GM10266 (cell line): ENCODE measurements around the gene TNPO2.

Source experiments
- DNase-seq: peaks from one replicate; pipeline ENCODE4 v3.0.0; 2012; ENCODE audit errors: extremely low spot score
- CTCF ChIP-seq: IDR thresholded peaks from 2 replicates; pipeline ENCODE4 v1.5.1; 2012; ENCODE audit warnings: mild to moderate bottlenecking, low read depth; ENCODE audit not compliant: control insufficient read depth, insufficient read depth; ENCODE audit errors: missing control alignments

Gene TNPO2

GRCh38 chr19:12652219-12652618 is 71.5 kb downstream of the TNPO2 start:
- TF ChIP-seq CTCF = no peak
- DNase-seq = peak; percentile 8

GRCh38 chr19:12649941-12650340 is 73.8 kb downstream of the TNPO2 start:
- DNase-seq = peak; percentile 17
- TF ChIP-seq CTCF = no peak
